WI38 (cell line): ENCODE data around the gene MDH2.
"Not testable (repeated sequence)": the region's sequence is repeated elsewhere in the genome, so short reads cannot be mapped to it uniquely, and the experiment has no call there.

Source experiments
- H3K4me3 ChIP-seq: 2 replicates; pipeline ENCODE4 v1.5.1; 2011; ENCODE audit warnings: low read depth, mild to moderate bottlenecking, control low read depth, low read length
- CTCF ChIP-seq: IDR thresholded peaks from 2 replicates; pipeline ENCODE4 v1.5.1; 2012; ENCODE audit warnings: low read depth, mild to moderate bottlenecking, control low read depth, low read length

Gene MDH2

GRCh38 chr7:76074972-76075370, 27.1 kb downstream of the MDH2 start:
- no peak overlapping the region for H3K4me3 ChIP-seq
- no peak for TF ChIP-seq CTCF

DNA sequence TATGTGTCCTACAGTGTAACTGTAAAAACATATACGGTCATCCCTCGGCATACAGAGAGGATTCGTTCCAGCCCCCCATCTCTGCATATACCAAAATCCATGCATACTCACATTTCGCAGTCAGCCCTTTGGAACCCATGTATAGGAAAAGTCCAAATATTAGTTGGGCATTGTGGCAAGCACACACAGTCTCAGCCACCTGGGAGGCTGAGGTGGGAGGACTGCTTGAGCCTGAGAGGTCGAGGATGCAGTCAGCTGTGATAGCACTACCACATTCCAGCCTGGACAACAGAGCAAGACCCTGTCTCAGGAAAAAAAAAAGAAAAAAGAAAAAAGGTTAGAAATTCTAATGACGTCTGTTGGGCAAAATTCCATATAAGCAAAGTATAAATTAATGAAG, 29.1 kb downstream of the MDH2 start:
- TF ChIP-seq CTCF: no peak
- no peak overlapping the region for H3K4me3 ChIP-seq

- TF ChIP-seq CTCF: no peak
- no peak overlapping the region for H3K4me3 ChIP-seq
Measured at GRCh38 chr7:76077435-76077834, 29.5 kb downstream of the MDH2 start.

DNA sequence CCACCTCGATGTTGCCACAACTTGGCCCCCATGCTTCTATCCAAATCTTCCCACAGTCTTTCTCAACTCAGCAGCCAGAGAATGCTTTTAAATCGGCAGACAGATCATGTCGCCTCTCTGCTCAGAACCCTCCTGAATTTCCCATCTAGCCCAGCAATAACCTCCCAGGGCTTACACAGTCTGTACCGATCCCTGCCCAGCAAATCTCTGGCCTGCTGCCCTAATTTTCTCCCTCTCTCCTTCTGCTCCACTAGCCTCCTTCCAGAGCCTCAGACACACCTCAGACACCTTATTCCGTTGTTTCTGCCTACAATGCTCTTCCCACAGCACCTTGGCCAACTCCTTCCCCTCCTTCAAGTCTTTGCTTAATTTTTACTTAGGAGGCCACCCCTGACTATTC, 32.3 kb downstream of the MDH2 start:
- TF ChIP-seq CTCF: no peak
- no peak overlapping the region for H3K4me3 ChIP-seq

GRCh38 chr7:76084115-76084514, 36.2 kb downstream of the MDH2 start:
- H3K4me3 ChIP-seq: not testable (repeated sequence)

DNA sequence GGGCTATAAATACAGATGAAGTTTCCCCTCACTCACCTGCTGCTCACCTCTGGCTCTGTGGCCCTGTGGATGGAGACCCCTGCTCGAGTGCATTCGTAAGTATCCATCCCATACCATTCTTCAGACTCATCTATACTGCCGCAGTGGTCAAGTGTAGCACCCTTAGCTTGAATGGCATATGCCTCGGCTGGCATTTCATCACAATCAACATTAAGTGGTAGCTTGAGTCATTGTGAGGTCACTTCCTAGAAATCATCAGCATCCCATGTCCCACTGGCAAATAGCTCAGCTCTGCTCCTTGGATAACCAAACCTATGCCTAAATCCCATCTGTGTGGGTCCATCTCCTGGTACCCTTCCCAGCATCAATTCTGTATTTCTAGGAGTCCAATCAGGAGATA, 38.2 kb downstream of the MDH2 start:
- H3K4me3 ChIP-seq: no peak overlapping the region
- no peak for TF ChIP-seq CTCF

DNA sequence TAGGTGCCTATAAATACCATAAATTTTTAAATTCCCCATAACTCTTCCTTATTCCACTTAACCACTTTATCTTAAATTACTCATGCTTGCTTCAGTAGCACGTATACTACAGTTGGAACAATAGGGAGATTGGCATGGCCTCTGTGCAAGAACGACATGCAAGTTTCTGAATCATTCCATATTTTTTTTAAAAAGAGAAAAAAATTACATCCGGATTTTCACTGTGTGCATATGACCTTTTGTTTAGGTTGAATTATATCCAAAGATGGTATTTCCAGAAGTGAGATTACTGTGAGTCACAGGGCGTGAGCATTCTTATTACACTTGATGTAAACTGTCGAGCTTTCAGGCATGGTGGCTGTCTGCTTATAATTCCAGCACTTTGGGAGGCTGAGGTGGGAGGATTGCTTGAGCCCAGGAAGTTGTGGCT, 39.5 kb downstream of the MDH2 start:
- not testable (repeated sequence) for H3K4me3 ChIP-seq

DNA sequence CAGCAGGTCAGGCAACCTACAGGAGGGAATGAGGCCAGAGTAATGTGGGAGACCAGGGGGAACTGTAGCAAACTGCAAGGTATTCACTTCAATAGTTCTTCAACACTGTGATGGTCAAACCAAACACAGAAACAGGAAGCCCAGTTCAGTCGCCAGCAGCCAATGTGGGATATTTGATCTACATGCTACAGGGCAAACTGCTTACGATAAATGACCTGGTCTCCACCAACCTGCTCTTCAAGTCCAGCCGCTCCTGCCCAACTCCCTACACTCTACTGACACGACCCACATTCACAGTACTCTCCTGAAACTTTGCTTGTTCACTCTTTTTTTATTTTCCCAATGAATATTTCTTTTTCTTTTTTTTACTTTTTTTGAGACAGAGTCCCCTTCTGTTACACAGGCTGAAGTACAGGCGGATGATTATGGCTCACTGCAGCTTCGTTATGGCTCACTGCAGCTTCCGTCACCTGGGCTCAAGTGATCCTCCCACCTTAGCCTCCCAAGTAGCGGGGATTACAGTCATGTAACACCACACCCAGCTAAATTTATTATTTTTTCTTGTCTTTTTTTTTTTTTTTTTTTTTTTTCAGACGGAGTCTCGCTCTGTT, 42.1 kb downstream of the MDH2 start:
- no peak for TF ChIP-seq CTCF
- no peak overlapping the region for H3K4me3 ChIP-seq
